Stimulated activated CD8-positive, alpha-beta memory T cell treated with anti-CD3 and anti-CD28 coated beads, Interleukin-2, amount 100 ng/mL, for 1 hour (primary cell): Measurements from ENCODE around the gene SPOCK1.

Source experiments
- DNase-seq, 2 donors: peaks; one replicate each; pipeline ENCODE4 v3.0.0-alpha.2; 2020; ENCODE audit warnings: low read depth in 2 of 2

SPOCK1 gene

GRCh38 chr5:137365126-137365865 is 133.8 kb downstream of the SPOCK1 start:
- DNase-seq = no peak

- DNase-seq = no peak
Measured at GRCh38 chr5:137361280-137361679, 137.8 kb downstream of the SPOCK1 start.

GRCh38 chr5:137360607-137361006 is 138.5 kb downstream of the SPOCK1 start:
- no peak for DNase-seq

- no peak for DNase-seq
Measured at GRCh38 chr5:137359941-137360340, 139.2 kb downstream of the SPOCK1 start.

- no peak for DNase-seq
Measured at GRCh38 chr5:137357436-137357835, 141.7 kb downstream of the SPOCK1 start.

- DNase-seq = no peak
Measured at GRCh38 chr5:137356127-137356526, 143.0 kb downstream of the SPOCK1 start.

- DNase-seq = no peak
Measured at GRCh38 chr5:137355708-137356107, 143.4 kb downstream of the SPOCK1 start.

- DNase-seq = no peak
Measured at GRCh38 chr5:137352095-137352494, 147.0 kb downstream of the SPOCK1 start.

- no peak for DNase-seq
Measured at GRCh38 chr5:137350791-137351190, 148.3 kb downstream of the SPOCK1 start.

GRCh38 chr5:137348759-137349158 is 150.4 kb downstream of the SPOCK1 start:
- no peak for DNase-seq

- DNase-seq = no peak
Measured at GRCh38 chr5:137347865-137348264, 151.3 kb downstream of the SPOCK1 start.

- no peak for DNase-seq
Measured at GRCh38 chr5:137346281-137346680, 152.8 kb downstream of the SPOCK1 start.

GRCh38 chr5:137345396-137345795 is 153.7 kb downstream of the SPOCK1 start:
- DNase-seq = no peak

- no peak for DNase-seq
Measured at GRCh38 chr5:137344723-137345322, 154.3 kb downstream of the SPOCK1 start.

- DNase-seq = no peak
Measured at GRCh38 chr5:137344021-137344420, 155.1 kb downstream of the SPOCK1 start.

GRCh38 chr5:137342764-137343163 is 156.4 kb downstream of the SPOCK1 start:
- no peak for DNase-seq

- DNase-seq = no peak
Measured at GRCh38 chr5:137341831-137342230, 157.3 kb downstream of the SPOCK1 start.

- DNase-seq = no peak
Measured at GRCh38 chr5:137340881-137341280, 158.2 kb downstream of the SPOCK1 start.

GRCh38 chr5:137336565-137337120 is 162.5 kb downstream of the SPOCK1 start:
- no peak for DNase-seq

GRCh38 chr5:137336161-137336560 is 163.0 kb downstream of the SPOCK1 start:
- no peak for DNase-seq

GRCh38 chr5:137335493-137335892 is 163.6 kb downstream of the SPOCK1 start:
- no peak for DNase-seq

- DNase-seq = no peak
Measured at GRCh38 chr5:137333928-137334327, 165.2 kb downstream of the SPOCK1 start.

- no peak for DNase-seq
Measured at GRCh38 chr5:137333475-137333874, 165.7 kb downstream of the SPOCK1 start.
